ENCODE data around the gene ABO. TPM values are rescaled to one million over a fixed set of nuclear protein-coding genes. Genes with fewer than 3 reads are reported as not detected.
"Not testable (repeated sequence)": the region's sequence is repeated elsewhere in the genome, so short reads cannot be mapped to it uniquely, and the experiment has no call there.

The ABO gene
- total RNA-seq, 4 donors from 2014 or later: 1.4 to 18.4 (median 11.5) TPM

DNA sequence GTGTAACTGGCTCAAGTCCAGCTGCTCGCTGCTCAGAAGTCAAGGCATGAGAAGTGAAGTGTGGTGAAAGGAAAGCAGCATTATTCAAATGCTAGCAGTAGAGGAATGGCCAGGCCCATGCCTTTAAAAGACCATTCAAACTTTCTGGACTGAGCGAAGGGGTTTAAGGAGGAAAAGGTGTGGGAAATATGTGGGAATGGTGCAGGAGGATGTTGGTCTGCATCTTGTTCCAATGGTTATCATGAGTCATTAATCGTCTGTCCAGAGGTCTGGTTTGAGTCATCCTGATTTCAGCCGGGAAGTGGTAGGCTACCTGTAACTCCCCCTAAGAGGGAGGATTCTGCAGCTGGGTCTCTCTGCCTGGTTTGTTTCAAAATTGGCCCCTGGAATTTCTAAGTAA lies 60.7 kb downstream of the ABO start:
- peak in 1 of 2 donors; percentile 21 for DNase-seq (ENCODE audit: low spot score in 2 of 2)
- WGBS, 2 donors: 45 to 56% methylated on average over 4 of the region's 4 CpGs
- H3K4me3 ChIP-seq (ENCODE audit: low read depth, poor library complexity, severe bottlenecking); intact Hi-C loops (cut with DNase I; ENCODE audit: low total_unique reads): not testable (repeated sequence)

DNA sequence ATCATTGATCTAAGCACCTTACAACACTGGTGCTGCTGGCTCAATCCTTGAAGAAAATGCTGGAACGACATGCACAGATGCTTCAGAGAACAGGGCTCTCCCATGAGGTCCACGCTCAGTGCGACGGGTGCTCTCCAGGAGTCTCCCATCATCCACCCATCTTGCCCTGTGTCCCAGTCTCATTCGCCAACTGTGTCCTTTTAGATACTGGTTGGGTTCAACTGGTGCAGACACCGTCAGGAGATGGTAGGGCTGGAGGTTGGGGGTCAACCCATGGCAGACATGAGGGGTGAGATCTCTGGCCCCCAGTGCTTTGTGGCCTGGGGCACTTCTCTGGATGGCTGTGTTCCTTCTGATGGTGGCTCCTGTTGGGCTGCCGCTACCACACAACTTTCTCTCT lies 64.4 kb downstream of the ABO start:
- intact Hi-C loops (cut with DNase I; ENCODE audit: low total_unique reads): no loop called here
- peak in 1 of 2 donors; percentile 80 for DNase-seq (ENCODE audit: low spot score in 2 of 2)
- H3K4me3 ChIP-seq (ENCODE audit: low read depth, poor library complexity, severe bottlenecking): no peak overlapping the region
- no peak for TF ChIP-seq POLR2A (IDR thresholded peaks at IDR 0.05)
- TF ChIP-seq, protein P1, sequence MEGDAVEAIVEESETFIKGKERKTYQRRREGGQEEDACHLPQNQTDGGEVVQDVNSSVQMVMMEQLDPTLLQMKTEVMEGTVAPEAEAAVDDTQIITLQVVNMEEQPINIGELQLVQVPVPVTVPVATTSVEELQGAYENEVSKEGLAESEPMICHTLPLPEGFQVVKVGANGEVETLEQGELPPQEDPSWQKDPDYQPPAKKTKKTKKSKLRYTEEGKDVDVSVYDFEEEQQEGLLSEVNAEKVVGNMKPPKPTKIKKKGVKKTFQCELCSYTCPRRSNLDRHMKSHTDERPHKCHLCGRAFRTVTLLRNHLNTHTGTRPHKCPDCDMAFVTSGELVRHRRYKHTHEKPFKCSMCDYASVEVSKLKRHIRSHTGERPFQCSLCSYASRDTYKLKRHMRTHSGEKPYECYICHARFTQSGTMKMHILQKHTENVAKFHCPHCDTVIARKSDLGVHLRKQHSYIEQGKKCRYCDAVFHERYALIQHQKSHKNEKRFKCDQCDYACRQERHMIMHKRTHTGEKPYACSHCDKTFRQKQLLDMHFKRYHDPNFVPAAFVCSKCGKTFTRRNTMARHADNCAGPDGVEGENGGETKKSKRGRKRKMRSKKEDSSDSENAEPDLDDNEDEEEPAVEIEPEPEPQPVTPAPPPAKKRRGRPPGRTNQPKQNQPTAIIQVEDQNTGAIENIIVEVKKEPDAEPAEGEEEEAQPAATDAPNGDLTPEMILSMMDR (IDR thresholded peaks at IDR 0.05): no peak
- 85 to 89% methylated on average over 7 of the region's 7 CpGs for WGBS, 2 donors

- intact Hi-C loops (cut with DNase I; ENCODE audit: low total_unique reads): no loop called here
- DNase-seq (ENCODE audit: low spot score in 2 of 2): peak in 1 of 2 donors; percentile 63
Measured at GRCh38 chr9:133210202-133210532, 64.8 kb downstream of the ABO start.

DNA sequence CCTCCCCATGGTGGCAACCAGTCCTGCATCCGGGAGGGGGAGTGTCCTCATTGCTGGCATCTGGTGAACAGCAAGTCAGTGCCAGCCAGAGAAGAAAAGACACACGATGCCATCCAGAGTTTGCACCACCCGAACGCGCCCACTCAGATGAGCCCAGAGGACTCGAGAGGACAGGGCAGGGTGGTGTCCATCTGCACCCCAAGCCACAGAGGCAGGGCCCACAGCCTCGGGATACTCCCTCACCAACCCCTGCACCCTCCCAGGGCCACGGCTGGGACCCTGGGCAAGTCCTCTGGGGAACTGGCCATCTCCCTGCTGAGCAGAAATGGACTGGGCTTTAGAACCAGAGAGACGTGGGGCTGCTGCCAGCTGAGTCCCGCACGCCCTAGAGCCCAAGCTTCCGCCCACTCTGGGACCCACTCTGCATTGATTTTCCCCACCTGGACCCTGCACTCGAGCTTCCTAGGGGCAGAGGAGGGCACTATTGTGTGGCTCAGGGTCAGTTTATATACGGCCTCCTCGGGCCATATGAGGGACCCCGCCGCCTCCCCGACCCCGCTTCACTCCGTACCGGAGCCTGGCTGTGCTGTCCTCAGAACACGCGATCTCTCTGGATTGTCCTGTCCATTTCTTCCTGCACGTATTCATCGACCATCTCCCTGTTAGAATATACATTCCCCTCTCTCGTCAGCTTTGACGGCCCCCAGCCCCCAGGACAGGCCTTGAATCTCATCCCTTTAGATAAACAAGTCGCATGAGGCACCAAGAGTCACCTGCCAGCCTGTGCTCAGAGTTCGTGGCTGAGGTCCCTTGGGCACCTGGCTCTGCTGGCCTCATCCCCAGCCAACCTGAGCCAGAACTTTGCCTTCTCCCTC lies 65.4 kb downstream of the ABO start:
- H3K4me3 ChIP-seq (ENCODE audit: low read depth, poor library complexity, severe bottlenecking); intact Hi-C loops (cut with DNase I; ENCODE audit: low total_unique reads): not testable (repeated sequence)
- WGBS, 2 donors: 67 to 70% methylated on average over 27 to 28 of the region's 29 CpGs
- peak in 1 of 2 donors; percentile 68 for DNase-seq (ENCODE audit: low spot score in 2 of 2)

More at GRCh38 chr9:133210202-133210532, 64.8 kb downstream of the ABO start:
- no peak overlapping the region for H3K4me3 ChIP-seq (ENCODE audit: low read depth, poor library complexity, severe bottlenecking)
- no peak for TF ChIP-seq POLR2A (IDR thresholded peaks at IDR 0.05)
- WGBS, 2 donors: 40 to 45% methylated on average over 7 of the region's 7 CpGs

GRCh38 chr9:133208880-133209300 lies 66.1 kb downstream of the ABO start, which contains the start of gene OBP2B:
OBP2B (minus strand) TSS chr9:133209250; CDS start chr9:133209199, 51 bp downstream.
- DNase-seq (ENCODE audit: low spot score in 2 of 2); intact Hi-C loops (cut with DNase I; ENCODE audit: low total_unique reads); H3K4me3 ChIP-seq (ENCODE audit: low read depth, poor library complexity, severe bottlenecking): not testable (repeated sequence)
- 100% methylated on average over 2 of the region's 18 CpGs; no CpG with 5 or more reads in 1 of the 2 donors for WGBS, 2 donors

- intact Hi-C loops (cut with DNase I; ENCODE audit: low total_unique reads); H3K4me3 ChIP-seq (ENCODE audit: low read depth, poor library complexity, severe bottlenecking): not testable (repeated sequence)
- peak in 1 of 2 donors; percentile 78 for DNase-seq (ENCODE audit: low spot score in 2 of 2)
- WGBS, 2 donors: 80 to 92% methylated on average over 9 to 15 of the region's 16 CpGs
Measured at GRCh38 chr9:133208171-133208879, 66.7 kb downstream of the ABO start.

- intact Hi-C loops (cut with DNase I; ENCODE audit: low total_unique reads): no loop called here
- 76 to 80% methylated on average over 15 to 16 of the region's 16 CpGs for WGBS, 2 donors
- peak in 1 of 2 donors; percentile 48 for DNase-seq (ENCODE audit: low spot score in 2 of 2)
- TF ChIP-seq POLR2A (IDR thresholded peaks at IDR 0.05): no peak
- TF ChIP-seq, protein P1 (IDR thresholded peaks at IDR 0.05): no peak
- no peak overlapping the region for H3K4me3 ChIP-seq (ENCODE audit: low read depth, poor library complexity, severe bottlenecking)
Measured at GRCh38 chr9:133207540-133208170, 67.3 kb downstream of the ABO start.

- 80 to 83% methylated on average over 12 to 14 of the region's 14 CpGs for WGBS, 2 donors
- no peak overlapping the region for H3K4me3 ChIP-seq (ENCODE audit: low read depth, poor library complexity, severe bottlenecking)
- intact Hi-C loops (cut with DNase I; ENCODE audit: low total_unique reads): no loop called here
- DNase-seq (ENCODE audit: low spot score in 2 of 2): peak in 1 of 2 donors; percentile 72
- TF ChIP-seq, protein P1 (IDR thresholded peaks at IDR 0.05): no peak
- TF ChIP-seq POLR2A (IDR thresholded peaks at IDR 0.05): no peak
Measured at GRCh38 chr9:133207021-133207531, 67.9 kb downstream of the ABO start.
